Measurements from ENCODE around the gene DYSF.
"Not testable (repeated sequence)": the region's sequence is repeated elsewhere in the genome, so short reads cannot be mapped to it uniquely, and the experiment has no call there.

Gene DYSF

GRCh38 chr2:71472019-71472418, 18.7 kb downstream of the DYSF start:
- no peak for DNase-seq (ENCODE audit: low spot score)

GRCh38 chr2:71473346-71474031, 20.1 kb downstream of the DYSF start:
- DNase-seq (ENCODE audit: low spot score), result no peak

- no peak for DNase-seq (ENCODE audit: low spot score)
These were observed 20.9 kb downstream of the DYSF start for GRCh38 chr2:71474116-71474743.

- no peak for DNase-seq (ENCODE audit: low spot score)
These were observed 21.5 kb downstream of the DYSF start for GRCh38 chr2:71474744-71475397.

- DNase-seq (ENCODE audit: low spot score), result no peak
These were observed 23.1 kb downstream of the DYSF start for GRCh38 chr2:71476495-71476894.

GRCh38 chr2:71477231-71477691, 23.9 kb downstream of the DYSF start:
- no peak for DNase-seq (ENCODE audit: low spot score)

GRCh38 chr2:71478806-71479205, 25.4 kb downstream of the DYSF start:
- DNase-seq (ENCODE audit: low spot score), result no peak

GRCh38 chr2:71479261-71479660, 25.9 kb downstream of the DYSF start:
- DNase-seq (ENCODE audit: low spot score), result no peak

GRCh38 chr2:71481111-71481510, 27.8 kb downstream of the DYSF start:
- DNase-seq (ENCODE audit: low spot score), result no peak

- DNase-seq (ENCODE audit: low spot score), result no peak
These were observed 28.7 kb downstream of the DYSF start for GRCh38 chr2:71482055-71482454.

- DNase-seq (ENCODE audit: low spot score), result no peak
These were observed 29.9 kb downstream of the DYSF start for GRCh38 chr2:71483246-71483645.

GRCh38 chr2:71484354-71484753, 31.0 kb downstream of the DYSF start:
- DNase-seq (ENCODE audit: low spot score), result no peak

- DNase-seq (ENCODE audit: low spot score), result no peak
These were observed 33.7 kb downstream of the DYSF start for GRCh38 chr2:71486881-71487640.

GRCh38 chr2:71491551-71491950, 38.2 kb downstream of the DYSF start:
- not testable (repeated sequence) for DNase-seq (ENCODE audit: low spot score)

- DNase-seq (ENCODE audit: low spot score), result no peak
These were observed 38.8 kb downstream of the DYSF start for GRCh38 chr2:71492112-71492511.

- DNase-seq (ENCODE audit: low spot score), result no peak
These were observed 40.7 kb downstream of the DYSF start for GRCh38 chr2:71494091-71494490.

GRCh38 chr2:71494523-71495155, 41.3 kb downstream of the DYSF start:
- peak; percentile 15 for DNase-seq (ENCODE audit: low spot score)

- DNase-seq (ENCODE audit: low spot score), result no peak
These were observed 42.9 kb downstream of the DYSF start for GRCh38 chr2:71496156-71496770.

GRCh38 chr2:71498261-71498701, 44.9 kb downstream of the DYSF start:
- no peak for DNase-seq (ENCODE audit: low spot score)

GRCh38 chr2:71499691-71500090, 46.3 kb downstream of the DYSF start:
- DNase-seq (ENCODE audit: low spot score), result no peak

GRCh38 chr2:71500426-71501079, 47.2 kb downstream of the DYSF start:
- DNase-seq (ENCODE audit: low spot score), result no peak

Data from hematopoietic multipotent progenitor cell treated with erythropoietin and hydrocortisone succinate and interleukin-3 and kit ligand, for 15 days (in vitro differentiated cells).